ENCODE data around the gene CXCL14.
"Not testable (repeated sequence)": the region's sequence is repeated elsewhere in the genome, so short reads cannot be mapped to it uniquely, and the experiment has no call there.

Gene CXCL14

GRCh38 chr5:135533794-135534193 lies 45.0 kb downstream of the CXCL14 start:
- Histone ChIP-seq H3K36me3 (ENCODE audit: control insufficient read depth, insufficient read depth, low read length) (no peaks in the 10 kb centered on the region), H3K27me3 (replicated peaks; ENCODE audit: control insufficient read depth, insufficient read depth, low read length) (no peaks in the 10 kb centered on the region; the same call in 1 of the 2 replicates), H3K4me3 (replicated peaks; ENCODE audit: low read depth, low read length) (no peak overlapping the region)
- TF ChIP-seq CTCF (IDR thresholded peaks at IDR 0.05; ENCODE audit: insufficient read depth, low read length, poor library complexity, severe bottlenecking) = no peak
- DNase-seq (ENCODE audit: extremely low read depth, insufficient read length) = no peak

DNA sequence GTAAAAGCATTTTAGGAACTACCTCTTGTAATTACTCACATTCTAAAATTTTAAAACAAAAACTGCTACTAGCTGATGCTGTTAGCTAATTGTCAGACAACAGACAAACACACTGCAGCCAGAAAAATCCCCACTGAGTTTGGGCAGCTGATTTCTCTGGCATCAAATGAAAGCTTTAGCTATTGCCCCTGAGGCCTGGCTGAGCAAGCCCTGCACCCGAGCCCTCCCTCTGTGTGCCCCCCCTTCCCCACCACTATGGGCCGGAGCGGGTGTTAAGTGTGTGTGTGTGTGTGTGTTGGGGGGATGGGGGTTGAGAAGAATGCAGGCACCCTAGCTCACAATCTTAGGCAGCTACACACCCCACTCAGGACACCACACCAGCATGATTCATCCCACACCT lies 45.5 kb downstream of the CXCL14 start:
- TF ChIP-seq CTCF (IDR thresholded peaks at IDR 0.05; ENCODE audit: insufficient read depth, low read length, poor library complexity, severe bottlenecking) = no peak
- Histone ChIP-seq H3K36me3 (ENCODE audit: control insufficient read depth, insufficient read depth, low read length) (no peaks in the 10 kb centered on the region), H3K4me3 (replicated peaks; ENCODE audit: low read depth, low read length) (no peak overlapping the region), H3K27me3 (replicated peaks; ENCODE audit: control insufficient read depth, insufficient read depth, low read length) (no peaks in the 10 kb centered on the region; the same call in 1 of the 2 replicates)
- DNase-seq (ENCODE audit: extremely low read depth, insufficient read length) = no peak

GRCh38 chr5:135529576-135529975 lies 49.2 kb downstream of the CXCL14 start:
- not testable (repeated sequence) for H3K4me3 ChIP-seq (replicated peaks; ENCODE audit: low read depth, low read length); H3K36me3 ChIP-seq (ENCODE audit: control insufficient read depth, insufficient read depth, low read length); H3K27me3 ChIP-seq (replicated peaks; ENCODE audit: control insufficient read depth, insufficient read depth, low read length); DNase-seq (ENCODE audit: extremely low read depth, insufficient read length)

DNA sequence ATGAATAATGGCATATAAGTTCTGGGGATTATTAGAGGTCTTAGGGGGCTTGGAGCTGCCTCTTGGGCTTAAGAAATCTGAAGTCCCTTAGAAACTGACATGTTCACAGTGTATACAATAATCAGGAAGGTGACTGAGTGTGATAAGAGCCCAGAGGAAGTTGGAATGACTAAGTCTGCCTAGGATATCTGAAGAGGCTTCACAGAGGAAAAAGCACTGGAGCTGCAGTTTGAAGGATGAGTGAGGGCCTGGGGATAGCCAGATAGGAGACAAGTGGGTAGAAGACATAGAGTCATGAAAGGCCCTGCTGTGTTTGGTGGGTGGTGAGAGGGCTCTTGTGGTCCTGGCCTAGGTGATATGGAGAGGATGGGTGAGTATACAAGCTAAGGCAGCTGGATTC lies 51.9 kb downstream of the CXCL14 start:
- TF ChIP-seq CTCF (IDR thresholded peaks at IDR 0.05; ENCODE audit: insufficient read depth, low read length, poor library complexity, severe bottlenecking) = no peak

GRCh38 chr5:135521964-135522363 lies 56.8 kb downstream of the CXCL14 start:
- Histone ChIP-seq H3K36me3 (ENCODE audit: control insufficient read depth, insufficient read depth, low read length) (no peaks in the 10 kb centered on the region), H3K27me3 (replicated peaks; ENCODE audit: control insufficient read depth, insufficient read depth, low read length) (no peaks in the 10 kb centered on the region), H3K4me3 (replicated peaks; ENCODE audit: low read depth, low read length) (no peak overlapping the region)
- no peak for TF ChIP-seq CTCF (IDR thresholded peaks at IDR 0.05; ENCODE audit: insufficient read depth, low read length, poor library complexity, severe bottlenecking)
- no peak for DNase-seq (ENCODE audit: extremely low read depth, insufficient read length)

More for the DNA sequence above, 51.9 kb downstream of the CXCL14 start:
- DNase-seq (ENCODE audit: extremely low read depth, insufficient read length) = no peak
- no peaks in the 10 kb centered on the region; the same call in 1 of the 2 replicates for H3K27me3 ChIP-seq (replicated peaks; ENCODE audit: control insufficient read depth, insufficient read depth, low read length)
- no peaks in the 10 kb centered on the region for H3K36me3 ChIP-seq (ENCODE audit: control insufficient read depth, insufficient read depth, low read length)
- H3K4me3 ChIP-seq (replicated peaks; ENCODE audit: low read depth, low read length) = no peak overlapping the region
